GM12872 (cell line): ENCODE results near the gene OGN.

Source experiments
- CTCF ChIP-seq: IDR thresholded peaks from 3 replicates; pipeline ENCODE4 v1.5.1; 2011; ENCODE audit warnings: low read depth, mild to moderate bottlenecking, low read length, moderate library complexity; ENCODE audit not compliant: insufficient read depth

The OGN gene

GRCh38 chr9:92404042-92404836, at the start of gene OGN:
Gene OGN, minus strand, starts transcription at chr9:92404578. Its CDS starts 1,171 bp downstream, at chr9:92403407.
- TF ChIP-seq CTCF = no peak

DNA sequence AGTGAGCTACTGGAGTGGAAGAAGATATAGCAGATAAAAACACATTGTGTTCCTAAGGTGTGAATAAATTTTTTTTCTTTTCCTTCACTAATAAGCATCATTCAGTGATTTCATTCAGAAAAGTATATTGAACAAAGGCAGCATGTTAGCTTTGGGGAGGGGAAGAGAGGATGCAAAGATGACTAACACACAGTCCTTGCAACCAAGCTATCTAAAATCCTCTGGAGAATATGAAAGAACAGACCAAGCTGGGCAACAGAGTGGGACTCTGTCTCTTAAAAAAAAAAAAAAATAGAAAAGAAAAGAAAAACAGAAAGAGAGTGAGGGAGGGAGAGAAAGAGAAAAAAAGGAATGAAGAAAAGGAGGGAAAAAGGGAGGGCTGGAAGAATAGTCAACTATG, 42.2 kb upstream of the OGN start:
- no peak for TF ChIP-seq CTCF

DNA sequence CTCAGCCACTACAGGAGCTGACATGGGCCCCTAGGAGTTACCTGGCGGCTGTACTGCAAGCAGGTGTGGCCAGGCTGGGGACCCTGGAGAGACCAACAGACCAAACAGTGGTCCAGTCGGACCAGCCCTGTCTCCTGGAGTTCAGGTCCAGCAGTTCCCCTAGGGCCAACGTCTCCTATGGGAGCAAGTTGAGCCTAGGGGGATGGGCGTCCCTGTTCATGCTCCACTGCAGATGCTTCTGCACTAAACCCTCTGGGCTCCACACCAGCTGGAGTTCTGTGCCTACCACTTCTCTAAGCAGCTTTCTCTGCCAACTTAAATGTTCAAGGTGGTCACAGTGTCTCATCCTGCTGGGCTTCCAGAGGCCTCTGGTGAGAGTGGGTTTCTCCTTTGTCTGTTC, 40.5 kb upstream of the OGN start:
- TF ChIP-seq CTCF = no peak

DNA sequence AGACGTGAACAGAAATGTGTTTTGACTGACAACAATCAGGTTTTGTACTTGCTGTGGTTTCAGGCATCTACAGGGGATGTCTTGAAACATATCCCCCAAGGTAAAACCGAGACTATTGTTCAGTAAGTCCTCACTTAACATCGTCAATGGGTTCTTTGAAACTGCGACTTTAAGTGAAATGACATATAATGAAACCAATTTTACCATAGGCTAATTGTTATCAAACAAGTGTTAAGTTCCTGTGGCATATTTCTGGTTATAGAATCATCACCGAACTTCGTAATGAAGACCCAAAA, 36.3 kb upstream of the OGN start:
- no peak for TF ChIP-seq CTCF

DNA sequence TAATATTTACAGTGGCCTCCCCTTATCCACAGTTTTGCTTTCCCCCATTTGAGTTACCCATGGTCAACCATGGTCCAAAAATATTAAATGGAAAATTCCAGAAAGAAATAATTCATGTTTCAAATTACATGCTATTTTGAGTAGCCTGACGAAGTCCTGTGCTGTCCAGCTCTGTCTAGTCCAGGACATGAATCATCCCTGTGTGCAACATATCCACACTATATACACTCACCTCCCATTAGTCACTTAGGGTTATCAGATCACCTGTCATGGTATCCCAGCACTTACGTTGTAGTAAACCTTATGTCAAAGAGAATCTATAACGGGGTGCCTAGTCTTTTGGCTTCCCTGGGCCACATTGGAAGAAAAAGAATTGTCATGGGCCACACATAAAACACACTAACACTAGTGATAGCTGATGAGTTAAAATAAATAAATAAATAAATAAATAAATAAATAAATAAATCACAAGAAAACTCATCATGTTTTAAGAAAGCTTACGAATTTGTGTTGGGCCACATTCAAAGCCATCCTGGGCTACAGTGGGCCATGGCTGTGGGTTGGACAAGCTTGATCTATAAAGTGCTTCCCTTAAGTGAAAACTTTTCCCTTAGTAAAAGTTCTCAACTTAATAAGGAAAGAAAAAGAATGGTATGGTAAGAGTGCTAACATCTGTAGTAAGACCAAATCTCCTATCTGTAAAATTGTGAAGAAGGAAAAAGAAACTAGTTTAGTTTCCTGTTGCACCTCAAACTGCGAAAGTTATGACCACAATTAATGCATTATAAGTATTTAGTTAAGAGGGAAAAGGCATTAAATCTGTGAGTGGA, 35.8 kb upstream of the OGN start:
- no peak for TF ChIP-seq CTCF

DNA sequence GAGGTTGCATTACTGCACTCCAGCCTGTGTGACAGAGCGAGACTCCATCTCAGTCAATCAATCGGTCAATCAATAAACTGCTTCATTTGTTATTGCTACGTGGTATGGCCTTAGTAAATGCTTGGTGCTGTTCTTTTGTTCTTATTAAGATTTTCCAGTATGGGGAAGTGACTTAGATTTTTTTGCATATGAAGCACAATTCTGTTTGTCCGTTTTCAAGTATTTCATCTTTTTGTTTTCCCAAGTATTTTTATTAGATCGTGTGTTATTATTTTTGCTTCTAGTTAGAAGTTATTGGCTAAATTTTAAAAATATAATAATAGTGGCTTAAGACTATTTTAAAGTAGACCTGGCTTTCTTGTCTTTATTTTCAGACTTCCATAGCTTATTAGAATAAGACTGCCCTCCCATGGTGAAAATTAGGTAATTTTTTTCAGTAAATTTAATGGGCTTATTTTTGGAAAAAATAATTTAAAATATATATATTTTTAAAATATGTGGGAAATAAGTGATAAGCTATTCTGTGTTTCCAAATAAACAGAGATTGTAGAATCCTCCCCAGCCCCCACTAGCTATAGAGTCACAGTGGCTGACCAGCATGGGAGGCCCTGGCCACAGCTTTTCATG, 34.6 kb upstream of the OGN start:
- TF ChIP-seq CTCF = no peak

DNA sequence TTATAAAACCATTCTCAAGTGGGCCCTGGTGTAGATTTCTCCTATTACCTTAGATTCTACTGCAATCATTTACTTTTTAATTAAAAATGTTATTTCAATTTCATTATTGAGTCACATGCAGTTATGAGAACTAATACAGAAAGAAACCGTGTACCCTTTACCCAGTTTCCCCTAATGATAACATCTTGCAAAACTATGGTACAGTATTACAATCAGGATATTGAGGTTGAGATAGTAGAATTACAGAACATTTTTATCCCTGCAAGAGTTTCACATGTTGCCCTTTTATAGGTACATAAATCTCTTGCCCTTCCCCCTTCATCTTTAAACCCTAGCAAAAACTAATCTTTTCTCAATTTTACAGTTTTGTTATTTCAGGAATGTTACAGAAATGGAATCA, 30.9 kb upstream of the OGN start:
- no peak for TF ChIP-seq CTCF
